Suprapubic skin (tissue), 4 donors: Measurements from ENCODE around the gene CEBPB.

Experiments used
- CTCF ChIP-seq, 2 donors: fragments of 200-600 bp in 1 of 2; fragments of 450-650 bp in 1 of 2; sonication (generic) in 1 of 2; IDR thresholded peaks; one replicate each; pipeline ENCODE4 v1.5.1; 2016 to 2019; ENCODE audit warnings: antibody characterized with exemption in 2 of 2, mild to moderate bottlenecking in 1 of 2, moderate library complexity in 1 of 2
- EP300 ChIP-seq: sonication (generic); formaldehyde crosslinking; IDR thresholded peaks from one replicate; pipeline ENCODE4 v1.6.1; 2017; ENCODE audit warnings: antibody characterized with exemption
- POLR2A ChIP-seq, 2 donors: fragments of 450-650 bp; IDR thresholded peaks; one replicate each; pipeline ENCODE4 v1.6.1; 2017; ENCODE audit warnings: antibody characterized with exemption in 2 of 2, mild to moderate bottlenecking in 2 of 2, moderate library complexity in 2 of 2
- POLR2AphosphoS5 ChIP-seq, 3 donors: sonication (generic); formaldehyde crosslinking; IDR thresholded peaks; one replicate each; pipeline ENCODE4 v1.6.1; 2017; ENCODE audit warnings: antibody characterized with exemption in 3 of 3

- TF ChIP-seq CTCF (IDR thresholded peaks at IDR 0.05) (no peak), POLR2AphosphoS5 (IDR thresholded peaks at IDR 0.05) (no peak), POLR2A (IDR thresholded peaks at IDR 0.05) (no peak), EP300 (no peak)
Measured at GRCh38 chr20:50224052-50224451, 33.4 kb downstream of the CEBPB start.
